Lower leg skin (tissue), 3 donors: ENCODE measurements around the gene TPK1.

Source experiments
- CTCF ChIP-seq, 3 donors: fragments of 450-650 bp; IDR thresholded peaks; one replicate each; pipeline ENCODE4 v1.5.1; 2016; ENCODE audit warnings: antibody characterized with exemption in 3 of 3, mild to moderate bottlenecking in 3 of 3, moderate library complexity in 2 of 3
- POLR2A ChIP-seq, 2 donors: fragments of 450-650 bp; IDR thresholded peaks; one replicate each; pipeline ENCODE4 v1.6.1; 2016 to 2017; ENCODE audit warnings: antibody characterized with exemption in 2 of 2, mild to moderate bottlenecking in 1 of 2, moderate library complexity in 1 of 2

GRCh38 chr7:144596953-144597352 lies 238.9 kb downstream of the TPK1 start:
- TF ChIP-seq CTCF (IDR thresholded peaks at IDR 0.05) (no peak), POLR2A (IDR thresholded peaks at IDR 0.05) (no peak)
